KBM-7 (cell line): ENCODE results near the gene CREB3L1.
A peak's percentile ranks its signal among the peaks of the same experiment; 100 is the strongest.
"Not testable (repeated sequence)": the region's sequence is repeated elsewhere in the genome, so short reads cannot be mapped to it uniquely, and the experiment has no call there.

Source experiments
- DNase-seq: peaks from one replicate; pipeline ENCODE4 v3.0.0-alpha.2; 2015
- in situ Hi-C: fragments of 300-500 bp; cut with MboI; formaldehyde crosslinking; loops from 2 replicates; pipeline ENCODE4 v1.14.3; 2020; ENCODE audit warnings: low sequenced_read_pairs, low pct_unique_long_range_greater_than_20kb, mixed read lengths

Gene CREB3L1

DNA sequence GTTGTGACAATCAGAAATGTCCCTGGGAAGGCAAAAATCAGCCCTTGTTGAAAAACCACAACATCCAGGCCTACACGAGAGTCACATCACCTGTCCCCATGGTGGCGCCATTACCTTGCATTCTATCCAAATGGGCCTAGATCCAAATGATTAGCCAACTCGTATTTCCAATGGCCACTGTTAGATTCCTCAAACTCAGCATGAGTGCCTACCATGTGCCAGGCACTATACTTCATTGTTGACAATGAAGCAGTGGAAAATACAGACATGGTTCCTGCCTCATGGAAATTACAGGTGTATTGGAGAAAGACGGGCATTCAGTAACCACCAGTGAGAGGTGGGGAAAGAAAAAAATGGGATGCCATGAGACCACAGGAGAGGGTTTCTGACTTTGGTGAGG is 29.8 kb upstream of the CREB3L1 start:
- in situ Hi-C loops: no loop called here
- peak; percentile 49 for DNase-seq

DNA sequence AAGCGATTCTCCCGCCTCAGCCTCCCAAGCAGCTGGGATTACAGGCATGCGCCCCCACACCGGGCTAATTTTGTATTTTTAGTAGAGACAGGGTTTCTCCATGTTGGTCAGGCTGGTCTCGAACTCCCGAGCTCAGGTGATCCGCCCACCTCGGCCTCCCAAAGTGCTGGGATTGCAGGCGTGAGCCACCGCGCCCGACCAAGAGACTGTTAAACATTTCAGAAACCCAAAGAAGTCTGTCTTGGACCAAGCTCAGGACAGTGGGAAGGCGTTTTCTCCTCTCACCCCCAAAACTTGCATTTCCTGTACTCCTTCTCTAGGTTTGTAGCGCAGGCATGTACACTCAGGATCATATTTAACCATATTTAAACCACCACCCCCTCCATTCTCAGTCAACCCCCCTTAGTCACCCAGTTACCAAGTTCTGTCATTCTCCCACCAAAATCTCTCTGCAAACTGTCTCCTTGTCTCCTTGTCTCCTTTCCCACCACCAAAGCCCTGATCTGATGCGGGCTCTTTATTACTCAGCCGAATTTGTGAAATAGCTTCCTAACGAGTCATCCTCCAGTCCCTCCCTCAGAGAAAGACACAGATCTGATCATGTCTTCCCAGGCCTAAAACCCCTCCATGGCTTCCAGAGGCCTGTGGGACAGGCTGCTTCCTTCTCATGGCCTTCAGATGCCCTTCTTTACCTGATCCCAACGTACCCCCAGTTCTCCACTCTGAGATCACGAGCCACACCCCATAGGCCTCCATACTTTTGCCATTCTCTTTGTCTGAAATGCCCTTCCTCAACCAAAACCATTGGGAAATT is 29.0 kb upstream of the CREB3L1 start:
- DNase-seq: no peak
- in situ Hi-C loops: no loop called here

DNA sequence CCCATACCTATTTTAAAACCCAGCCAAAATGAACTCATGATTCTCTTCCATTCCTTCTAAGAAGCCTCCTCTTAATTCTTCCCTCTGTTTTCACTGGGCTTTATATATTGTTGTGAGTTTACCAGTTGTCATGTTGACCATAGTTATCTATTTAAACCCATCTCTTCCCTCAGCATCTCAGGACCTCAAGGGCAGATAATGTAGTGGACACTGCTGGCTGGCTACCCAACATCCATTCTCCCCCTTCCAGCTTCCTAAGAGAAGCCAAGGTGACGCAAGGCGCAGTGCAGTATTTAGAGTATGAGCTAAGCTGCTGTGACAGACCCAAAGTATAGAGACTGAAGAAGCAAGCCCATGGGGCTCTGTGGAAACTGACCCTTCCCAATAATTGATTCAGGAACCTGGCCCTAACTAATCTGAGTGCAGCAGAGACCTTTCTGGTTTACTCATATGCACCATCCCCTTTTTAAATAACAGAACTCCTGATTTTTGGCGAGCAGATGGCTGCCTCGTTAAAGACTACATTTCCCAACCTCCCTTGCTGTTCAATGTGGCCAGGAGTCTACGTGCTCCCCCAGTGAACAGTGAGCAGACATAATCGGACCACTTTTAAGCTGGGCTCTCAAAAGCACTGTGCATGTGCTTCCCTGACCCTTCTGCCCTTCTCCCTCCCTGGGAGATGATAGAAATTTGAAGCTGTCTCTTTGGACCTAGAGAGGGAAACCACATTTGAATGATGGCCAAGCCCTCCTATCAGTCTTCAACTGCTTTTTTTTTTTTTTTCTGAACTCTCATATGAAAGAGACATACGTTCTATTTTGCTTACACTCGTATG is 28.1 kb upstream of the CREB3L1 start:
- no peak for DNase-seq
- in situ Hi-C loops: no loop called here

DNA sequence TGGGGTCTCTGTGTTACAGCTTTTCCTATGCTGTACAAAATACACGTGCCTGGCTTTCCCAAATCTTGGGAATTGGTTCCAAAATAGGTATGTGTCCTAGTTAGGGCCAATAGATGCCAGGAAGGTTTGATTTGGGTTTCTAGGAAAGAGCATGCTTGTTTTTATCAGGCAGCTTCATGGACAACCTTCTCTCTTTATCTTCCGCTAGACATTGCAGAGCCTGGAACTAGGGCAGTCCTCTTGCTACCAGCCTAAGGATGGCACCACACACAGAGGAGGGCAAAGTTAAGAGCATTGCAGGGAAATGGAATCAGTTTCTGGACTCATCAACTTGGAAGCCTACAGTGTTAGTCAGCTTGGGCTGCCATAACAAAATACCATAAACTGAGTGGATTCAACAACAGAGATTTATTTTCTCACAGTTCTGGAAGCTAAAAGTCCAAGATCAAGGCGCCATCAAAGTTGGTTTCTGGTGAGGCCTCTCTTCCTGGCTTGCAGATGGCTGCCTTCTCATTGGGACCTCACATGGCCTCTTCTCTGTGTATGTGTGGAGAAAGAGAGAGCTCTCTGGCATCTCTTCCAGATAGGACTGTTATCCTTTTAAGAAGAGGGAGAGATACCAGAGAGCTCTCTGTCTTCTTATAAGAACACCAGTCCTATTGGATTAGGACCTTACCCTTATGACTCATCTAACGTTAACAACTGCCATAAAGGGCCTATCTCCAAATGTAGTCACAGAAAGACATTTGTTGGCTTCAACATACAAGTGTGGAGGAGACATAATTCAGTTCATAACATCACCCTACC is 27.3 kb upstream of the CREB3L1 start:
- DNase-seq: no peak

DNA sequence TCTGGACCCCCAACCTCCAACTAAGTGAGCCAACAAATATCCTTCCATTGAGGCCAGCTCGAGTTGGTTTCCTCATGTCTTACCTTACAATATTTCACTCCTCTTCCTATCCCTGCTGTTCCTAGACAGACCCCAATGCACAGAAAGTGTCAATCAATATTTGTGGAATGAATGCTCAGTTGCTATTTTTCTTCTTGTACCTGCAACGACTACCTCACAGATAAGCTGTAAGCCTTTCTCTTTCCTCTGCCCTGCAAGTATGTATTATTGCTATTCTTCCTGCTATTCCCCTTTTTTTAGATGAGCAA is 26.8 kb upstream of the CREB3L1 start:
- in situ Hi-C loops: no loop called here
- DNase-seq: no peak

More for the DNA sequence above, 27.3 kb upstream of the CREB3L1 start:
- in situ Hi-C loops: no loop called here

DNA sequence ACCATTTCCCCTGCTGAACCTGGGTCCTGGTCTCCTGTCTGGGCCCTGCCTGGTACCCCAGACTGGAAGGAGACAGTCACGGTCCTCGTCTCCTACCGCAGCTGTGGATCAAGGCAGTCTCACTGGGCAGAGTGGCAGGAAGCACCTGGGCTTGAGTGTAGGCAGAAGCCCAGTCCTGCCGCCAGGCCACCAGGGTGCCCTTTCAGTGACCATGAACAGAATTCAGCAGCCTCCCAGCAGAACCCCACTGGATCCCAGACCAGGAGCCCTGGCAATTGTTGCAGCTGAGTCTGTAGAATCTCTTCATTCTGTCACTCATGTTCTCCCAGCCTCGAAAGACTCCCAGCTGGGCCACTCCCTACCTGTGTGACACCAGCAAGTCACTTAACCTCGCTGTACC is 25.5 kb upstream of the CREB3L1 start:
- DNase-seq: no peak
- in situ Hi-C loops: no loop called here

DNA sequence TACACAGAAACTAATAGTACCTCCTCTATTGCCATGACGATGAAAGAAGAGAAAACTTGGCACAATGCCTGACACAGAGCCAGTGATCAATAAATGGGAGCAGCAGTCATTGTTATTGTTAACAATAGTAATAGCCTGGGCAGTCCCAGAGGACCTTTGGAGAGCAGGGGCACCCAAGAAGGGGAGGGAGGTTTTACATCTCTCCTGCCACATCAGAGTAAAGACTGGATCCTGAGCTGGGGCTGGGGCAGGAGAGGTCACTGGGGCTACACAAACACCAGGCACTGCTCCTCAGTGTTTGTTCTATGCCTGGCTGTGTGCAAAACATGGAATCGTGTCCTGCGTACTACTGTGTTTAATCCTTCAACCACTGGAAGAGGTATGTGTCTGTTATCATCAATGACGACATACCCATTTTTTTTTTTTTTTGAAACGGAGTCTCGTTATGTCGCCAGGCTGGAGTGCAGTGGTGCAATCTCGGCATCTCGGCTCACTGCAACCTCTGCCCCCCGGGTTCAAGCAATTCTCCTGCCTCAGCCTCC is 25.0 kb upstream of the CREB3L1 start:
- DNase-seq: no peak
- in situ Hi-C loops: no loop called here

DNA sequence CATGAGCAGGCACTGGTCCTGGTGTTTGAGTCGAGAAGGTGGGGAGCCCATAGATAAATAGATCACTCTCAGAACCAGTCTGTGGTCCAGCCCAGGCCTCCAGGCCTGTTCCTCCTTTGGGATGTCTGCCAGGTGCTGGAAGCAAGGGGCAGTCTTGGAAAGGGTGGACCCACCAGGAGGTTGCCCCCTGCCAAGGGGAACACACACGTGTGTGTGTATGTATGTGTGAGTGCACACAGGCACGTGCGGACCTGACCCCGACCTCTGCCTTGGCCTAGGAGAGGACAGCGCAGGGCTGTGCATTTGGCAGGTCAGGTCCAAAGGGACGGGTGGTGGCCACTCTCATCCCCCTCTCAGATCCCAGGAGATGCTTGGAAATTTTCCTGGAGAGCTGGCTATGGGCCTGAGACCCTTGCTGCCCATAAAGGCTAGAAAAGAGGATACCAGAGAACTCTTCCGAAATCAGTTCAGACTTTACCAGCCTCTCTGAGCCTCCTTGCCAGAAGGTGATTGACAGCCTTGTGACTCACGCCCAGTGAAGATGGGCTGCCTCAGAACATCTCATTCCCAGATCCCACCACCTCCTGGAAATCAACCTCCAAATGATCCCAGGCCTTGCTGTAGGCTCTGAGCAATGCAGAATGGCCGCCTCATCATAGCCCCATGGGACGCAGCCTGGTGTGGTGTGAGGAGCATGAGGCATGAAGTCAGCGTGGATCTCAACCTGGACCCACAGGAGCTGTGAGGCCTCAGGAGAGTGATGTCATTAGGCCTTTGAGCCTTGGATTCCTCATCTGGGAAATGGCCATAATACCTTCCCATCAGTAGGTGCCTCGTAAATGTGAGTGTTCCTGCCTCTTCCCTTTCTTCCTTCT is 24.0 kb upstream of the CREB3L1 start:
- in situ Hi-C loops: no loop called here
- no peak for DNase-seq

DNA sequence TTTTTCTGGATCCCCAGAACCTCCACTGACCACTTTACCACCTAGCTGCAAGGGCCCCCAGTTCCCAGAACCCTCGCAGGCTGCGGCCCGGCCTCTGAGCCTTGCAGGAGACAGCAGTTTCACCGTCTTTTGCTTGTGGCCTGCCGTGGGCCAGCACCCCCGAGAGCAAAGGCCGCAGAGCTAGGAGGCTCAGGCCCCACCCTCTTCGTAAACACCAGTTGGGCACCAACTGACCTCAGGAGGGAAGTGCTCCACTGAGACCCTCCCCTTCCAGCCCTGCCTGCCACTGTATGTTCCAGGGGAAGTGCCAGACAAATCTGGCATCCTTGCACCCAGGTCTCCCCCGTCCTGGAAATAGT is 23.4 kb upstream of the CREB3L1 start:
- in situ Hi-C loops: no loop called here
- no peak for DNase-seq

DNA sequence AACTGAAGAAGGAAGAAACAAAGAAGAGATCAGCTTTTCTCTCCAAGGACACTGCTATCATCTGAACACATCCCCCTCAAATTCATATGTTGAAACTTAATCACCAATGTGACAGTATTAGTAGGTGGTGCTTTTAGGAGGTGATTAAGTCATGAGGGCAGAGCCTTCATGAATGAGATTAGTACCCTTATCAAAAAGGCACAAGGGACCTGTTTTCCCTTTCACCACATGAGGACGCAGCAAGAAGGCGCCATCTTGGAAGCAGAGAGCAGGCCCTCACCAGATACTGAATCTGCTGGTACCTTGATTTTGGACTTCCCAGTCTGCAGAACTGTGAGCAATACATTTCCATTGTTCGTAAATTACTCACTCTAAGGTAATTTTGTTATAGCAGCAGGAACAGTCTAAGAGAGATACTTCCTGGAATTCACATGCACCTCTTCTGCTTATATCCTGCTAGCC is 20.9 kb upstream of the CREB3L1 start:
- no peak for DNase-seq
- in situ Hi-C loops: no loop called here

DNA sequence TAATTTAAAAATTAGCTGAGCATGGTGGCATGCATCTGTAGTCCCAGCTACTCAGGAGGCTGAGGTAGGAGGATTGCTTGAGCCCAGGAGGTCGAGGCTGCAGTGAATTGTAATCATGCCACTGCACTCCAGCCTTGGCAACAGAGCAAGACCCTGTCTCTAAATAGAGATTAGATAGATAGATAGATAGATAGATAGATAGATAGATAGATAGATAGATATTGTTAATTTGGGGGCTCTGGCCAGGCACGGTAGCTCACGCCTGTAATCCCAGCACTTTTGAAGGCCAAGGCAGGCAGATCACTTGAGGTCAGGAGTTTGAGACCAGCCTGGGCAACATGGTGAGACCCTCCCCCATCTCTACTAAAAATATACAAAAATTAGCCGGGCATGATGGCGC is 18.1 kb upstream of the CREB3L1 start:
- DNase-seq, in situ Hi-C loops: not testable (repeated sequence)

DNA sequence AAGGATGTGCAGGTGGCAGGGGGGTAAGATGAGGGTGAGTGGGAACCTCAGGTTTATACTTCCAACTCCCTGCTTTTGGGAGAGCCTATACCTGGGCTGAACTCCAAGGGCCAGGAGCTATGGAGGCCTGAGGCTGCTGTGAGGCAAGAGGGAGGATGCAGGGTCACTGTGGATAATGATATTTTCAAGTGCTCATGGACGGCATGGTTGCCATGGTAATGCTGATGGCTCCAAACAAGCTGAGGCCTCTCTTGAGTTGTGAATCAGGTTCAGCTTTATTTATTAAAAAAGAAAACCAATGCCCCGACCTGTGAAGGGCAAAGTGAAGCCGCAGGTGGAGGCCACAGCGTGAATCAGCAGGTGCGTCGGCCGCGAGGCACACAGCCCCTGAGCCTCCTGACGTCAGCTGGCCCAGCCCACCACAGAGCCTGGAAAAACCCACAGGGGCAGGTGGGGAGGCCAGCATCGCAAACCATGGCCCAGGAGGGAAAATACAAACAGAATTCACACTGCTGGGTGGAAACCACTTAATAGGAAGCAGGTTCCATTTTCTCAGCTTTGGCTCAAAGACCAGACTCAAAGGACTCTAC is 17.4 kb upstream of the CREB3L1 start:
- no peak for DNase-seq
- in situ Hi-C loops: no loop called here

DNA sequence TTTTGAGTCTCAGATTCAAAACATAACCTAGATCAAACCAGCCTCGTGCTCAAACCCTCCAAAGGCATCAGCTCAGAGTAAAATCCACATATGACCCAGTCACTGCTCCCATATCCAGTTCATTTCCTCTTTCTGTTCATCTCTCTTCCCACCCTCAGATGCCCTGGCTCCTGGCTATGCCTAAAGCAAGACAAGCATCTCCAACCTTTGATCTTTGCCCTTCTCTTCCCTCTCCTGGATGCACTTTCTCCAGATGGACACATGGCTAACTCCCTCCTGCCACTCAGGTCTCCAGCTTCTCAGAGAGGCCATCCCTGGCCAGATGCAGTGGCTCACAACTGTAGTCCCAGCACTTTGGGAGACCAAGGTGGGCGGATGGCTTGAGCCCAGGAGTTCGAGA is 14.3 kb upstream of the CREB3L1 start:
- DNase-seq: no peak
- in situ Hi-C loops: no loop called here

DNA sequence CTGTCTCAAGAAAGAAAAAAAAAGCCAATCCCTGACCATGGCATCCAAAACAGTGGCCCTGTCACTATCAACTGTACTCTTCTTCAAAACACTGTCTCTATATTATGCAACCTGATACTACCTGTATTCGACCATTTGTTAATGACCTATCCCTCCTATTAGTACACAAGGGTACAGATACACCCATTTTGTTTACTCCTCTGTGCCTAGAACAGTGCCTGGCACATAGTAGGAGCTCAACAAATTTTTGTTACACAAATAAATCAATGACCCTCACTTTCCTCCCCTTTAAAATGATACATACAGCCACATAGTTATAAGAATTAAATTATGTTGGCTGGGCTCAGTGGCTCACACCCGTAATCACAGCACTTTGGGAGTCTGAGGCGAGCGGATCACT is 13.4 kb upstream of the CREB3L1 start:
- in situ Hi-C loops: no loop called here
- no peak for DNase-seq

DNA sequence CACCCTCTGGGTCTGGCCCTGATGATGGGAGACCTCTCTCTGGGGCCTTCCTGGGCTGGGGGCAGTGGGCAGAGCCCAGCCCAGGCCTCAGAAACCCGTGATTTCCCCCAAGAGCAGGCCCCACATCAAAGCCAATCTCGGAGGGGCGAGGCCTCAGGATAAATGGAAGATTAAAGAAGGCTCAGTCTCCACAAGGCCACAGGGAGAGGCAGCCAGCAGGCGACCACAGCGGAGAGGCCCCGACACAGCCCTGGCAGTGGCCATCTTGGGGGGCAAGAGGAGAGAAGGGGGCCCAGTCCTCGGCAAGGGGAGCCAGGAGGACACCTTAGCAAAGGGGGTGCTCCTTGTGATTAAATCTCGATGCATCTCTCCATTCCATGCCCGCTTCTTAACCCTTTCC is 12.5 kb upstream of the CREB3L1 start:
- DNase-seq: no peak
- in situ Hi-C loops: no loop called here

DNA sequence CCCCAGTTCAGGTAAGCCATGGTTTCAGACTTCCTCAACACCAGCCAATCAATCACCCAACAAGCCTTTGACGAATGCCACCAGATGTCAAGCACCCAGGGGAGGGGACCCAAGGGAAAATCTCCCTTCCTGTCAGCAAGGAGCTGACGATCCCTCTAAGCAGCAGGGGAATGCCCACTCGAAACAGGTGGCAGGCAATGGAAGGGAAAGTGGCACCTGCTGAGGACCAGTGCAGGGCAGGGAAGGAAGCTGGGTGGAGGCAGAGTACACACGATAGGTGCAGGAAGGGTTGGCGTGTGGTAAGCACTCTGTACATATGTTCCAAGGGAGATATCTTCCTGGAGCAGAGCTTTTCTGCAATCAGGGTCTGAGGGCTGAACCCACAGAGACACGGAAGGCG is 11.7 kb upstream of the CREB3L1 start:
- in situ Hi-C loops: no loop called here
- DNase-seq: no peak

DNA sequence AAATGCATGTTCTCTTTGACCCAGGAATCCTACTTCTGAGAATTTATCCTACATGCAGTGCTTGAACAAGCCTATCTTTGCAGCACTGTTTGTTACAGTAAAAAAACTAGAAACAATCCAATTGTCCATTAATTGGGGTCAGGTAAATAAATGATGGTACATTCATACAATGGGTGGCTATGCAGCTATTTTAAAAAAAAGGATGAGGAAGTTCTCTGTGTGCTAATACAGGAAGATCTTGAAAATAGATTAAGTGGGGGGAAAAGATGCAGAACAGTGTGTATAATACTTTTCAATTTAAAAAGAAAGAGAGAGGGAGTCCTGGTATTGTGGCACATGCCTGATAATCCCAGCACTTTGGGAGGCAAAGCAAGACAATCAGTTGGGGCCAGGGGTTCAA is 9.5 kb upstream of the CREB3L1 start:
- no peak for DNase-seq
- in situ Hi-C loops: no loop called here

DNA sequence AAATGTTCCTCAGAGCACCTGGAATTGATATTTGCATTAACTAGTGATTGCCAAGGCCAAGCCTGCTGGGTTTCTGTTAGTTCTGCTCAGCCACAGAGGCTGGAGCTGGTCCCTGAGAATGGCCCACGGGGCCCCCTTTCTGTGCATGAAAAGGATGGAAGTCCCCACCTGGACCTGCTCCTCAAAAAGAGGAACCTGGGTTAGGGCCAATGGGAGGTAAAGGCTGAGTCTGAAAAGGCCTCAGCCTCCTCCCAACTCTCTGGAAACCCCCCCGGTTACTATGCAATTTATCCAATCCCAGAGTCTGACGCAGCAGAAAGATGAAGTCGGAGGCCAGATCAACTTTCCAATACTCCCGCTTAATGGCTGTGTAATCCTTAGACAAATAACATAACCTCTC is 6.8 kb upstream of the CREB3L1 start:
- DNase-seq: no peak

More for the DNA sequence above, 6.8 kb upstream of the CREB3L1 start:
- in situ Hi-C loops: no loop called here
